Body of pancreas (tissue), 4 donors: ENCODE results near the gene NR6A1. TPM values are rescaled to one million over a fixed set of nuclear protein-coding genes. Genes with fewer than 3 reads are reported as not detected.

Experiments
- ATAC-seq: fragments of 150-250 bp; one replicate; pipeline ENCODE4 v1.9.1; 2016
- DNase-seq, 4 donors: peaks; one replicate each; pipeline ENCODE4 v3.0.0-alpha.2; 2019
- H3K27ac ChIP-seq, 4 donors: fragments of 200-600 bp; sonication (generic); 1 replicate in 3 of 4; 2 replicates in 1 of 4; pipeline versions ENCODE4 v1.5.1 to v1.6.1; 2016 to 2019; ENCODE audit warnings: mild to moderate bottlenecking in 1 of 4, mixed read lengths in 1 of 4, moderate library complexity in 1 of 4
- H3K27me3 ChIP-seq, 2 donors: fragments of 200-600 bp; sonication (generic); one replicate each; pipeline ENCODE4 v1.6.0; 2016; ENCODE audit warnings: mild to moderate bottlenecking in 1 of 2
- H3K36me3 ChIP-seq, 2 donors: fragments of 200-600 bp; sonication (generic); replicated peaks in 1 of 2; 2 replicates each; pipeline ENCODE4 v1.5.1; 2016; ENCODE audit warnings: low read depth in 2 of 2; ENCODE audit not compliant: insufficient read depth in 1 of 2
- H3K4me1 ChIP-seq: fragments of 200-600 bp; sonication (generic); one replicate; pipeline ENCODE4 v1.6.0; 2016
- H3K4me3 ChIP-seq, 2 donors: fragments of 200-600 bp; sonication (generic); 1 replicate in 1 of 2; 2 replicates in 1 of 2; pipeline ENCODE4 v1.5.1; 2016 to 2019
- H3K9me3 ChIP-seq, 3 donors: fragments of 200-600 bp; sonication (generic); 1 replicate in 2 of 3; 2 replicates in 1 of 3; pipeline ENCODE4 v1.5.1; 2016
- CTCF ChIP-seq, 7 experiments: fragments of 450-650 bp in 4 of 7; fragments of 200-600 bp in 3 of 7; sonication (generic) in 3 of 7; IDR thresholded peaks; one replicate each; pipeline ENCODE4 v1.5.1; 2016 to 2019; ENCODE audit warnings: antibody characterized with exemption in 7 of 7
- POLR2A ChIP-seq, 3 donors: fragments of 450-650 bp; IDR thresholded peaks; one replicate each; pipeline ENCODE4 v1.6.1; 2016; ENCODE audit warnings: antibody characterized with exemption in 3 of 3, mild to moderate bottlenecking in 2 of 3
- WGBS, 2 donors: methylation state at CpG; one replicate each; pipeline ENCODE4 v1.1.5; 2017; 5-methylcytosine and 5-hydroxymethylcytosine counted together
- intact Hi-C: fragments of 100-400 bp; cut with DNase I; formaldehyde crosslinking; loops from one replicate; pipeline ENCODE4 v1.15.1; 2023
- total RNA-seq, 2 donors: library from RNA; depleted of rRNA; stranded (reverse); fragments of >200 nt; gene quantifications; one replicate each; pipeline ENCODE4 v1.1.0, GENCODE V29; 2016

Gene NR6A1
- total RNA-seq, 2 donors from 2014 or later: 3.3 to 3.9 TPM

GRCh38 chr9:124793015-124793541 lies 22.0 kb upstream of the NR6A1 start:
- intact Hi-C loops: no loop called here
- DNase-seq (peak in 3 of 4 donors; percentile 39 to 71 (median 40)), ATAC-seq (no peak)
- H3K9me3 ChIP-seq: no peaks in the 10 kb centered on the region
- H3K27ac ChIP-seq: peak overlapping the region in 2 of 4 donors; percentile 2 to 68
- H3K27me3 ChIP-seq: no peaks in the 10 kb centered on the region
- H3K36me3 ChIP-seq: no peaks in the 10 kb centered on the region
- peaks cover 38% of the 10 kb centered on the region for H3K4me1 ChIP-seq
- no peak for TF ChIP-seq CTCF (IDR thresholded peaks at IDR 0.05)
- no peak for TF ChIP-seq POLR2A (IDR thresholded peaks at IDR 0.05)
- WGBS, 2 donors: 52 to 53% methylated on average over 6 to 9 of the region's 9 CpGs
- no peak overlapping the region for H3K4me3 ChIP-seq

- peak in 2 of 4 donors; percentile 36 to 50 for DNase-seq
- Histone ChIP-seq H3K27ac (peak overlapping the region in 1 of 4 donors; percentile 68), H3K36me3 (no peaks in the 10 kb centered on the region), H3K4me3 (no peak overlapping the region), H3K27me3 (no peaks in the 10 kb centered on the region), H3K4me1 (peaks cover 32% of the 10 kb centered on the region), H3K9me3 (no peaks in the 10 kb centered on the region)
- WGBS, 2 donors: 78 to 86% methylated on average over 8 of the region's 8 CpGs
- ATAC-seq: peak; percentile 45
- intact Hi-C loops: no loop called here
- TF ChIP-seq POLR2A (IDR thresholded peaks at IDR 0.05): peak in 1 of 3 donors; percentile 9
- TF ChIP-seq CTCF (IDR thresholded peaks at IDR 0.05): no peak
Observed at GRCh38 chr9:124792257-124793014, 21.3 kb upstream of the NR6A1 start.

- Histone ChIP-seq H3K9me3 (no peaks in the 10 kb centered on the region), H3K4me3 (no peak overlapping the region), H3K4me1 (peaks cover 20% of the 10 kb centered on the region), H3K36me3 (no peaks in the 10 kb centered on the region), H3K27ac (no peak overlapping the region), H3K27me3 (no peaks in the 10 kb centered on the region)
- TF ChIP-seq POLR2A (IDR thresholded peaks at IDR 0.05): no peak
- no peak for TF ChIP-seq CTCF (IDR thresholded peaks at IDR 0.05)
- no peak for DNase-seq
- 83 to 87% methylated on average over 5 of the region's 5 CpGs for WGBS, 2 donors
- ATAC-seq: no peak
- intact Hi-C loops: no loop called here
Observed at GRCh38 chr9:124790801-124791505, 19.8 kb upstream of the NR6A1 start.

- DNase-seq (no peak), ATAC-seq (no peak)
- no peak overlapping the region for H3K4me3 ChIP-seq
- H3K36me3 ChIP-seq: no peaks in the 10 kb centered on the region
- TF ChIP-seq CTCF (IDR thresholded peaks at IDR 0.05): no peak
- no peak for TF ChIP-seq POLR2A (IDR thresholded peaks at IDR 0.05)
- H3K4me1 ChIP-seq: peaks cover 18% of the 10 kb centered on the region
- H3K27ac ChIP-seq: no peak overlapping the region
- WGBS, 2 donors: 88 to 89% methylated on average over 7 to 8 of the region's 8 CpGs
- intact Hi-C loops: no loop called here
- no peaks in the 10 kb centered on the region for H3K9me3 ChIP-seq
- no peaks in the 10 kb centered on the region for H3K27me3 ChIP-seq
Observed at GRCh38 chr9:124790301-124790700, 19.2 kb upstream of the NR6A1 start.
